ENCODE results near the gene CSF1.

DNA sequence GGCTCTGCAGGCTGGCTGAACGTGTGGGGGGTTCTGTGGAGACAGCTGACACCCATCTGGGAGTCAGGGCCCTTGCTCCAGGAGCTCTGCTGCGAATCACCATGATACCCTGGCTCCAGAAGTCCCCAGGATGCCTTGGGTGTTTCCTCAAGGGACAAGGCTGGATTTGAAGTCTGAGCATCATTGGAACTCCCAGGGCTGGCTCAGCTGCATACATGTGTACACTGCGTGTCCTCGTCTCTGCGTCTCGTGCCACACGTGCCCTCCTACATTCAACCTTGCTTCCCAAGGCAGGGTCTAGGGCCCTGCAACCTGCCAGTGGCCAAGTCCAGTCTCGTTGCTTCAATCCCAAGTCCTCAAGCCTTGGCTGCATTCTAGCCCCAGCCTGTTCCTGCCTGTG, 11.7 kb downstream of the CSF1 start:
- TF ChIP-seq, protein P1, sequence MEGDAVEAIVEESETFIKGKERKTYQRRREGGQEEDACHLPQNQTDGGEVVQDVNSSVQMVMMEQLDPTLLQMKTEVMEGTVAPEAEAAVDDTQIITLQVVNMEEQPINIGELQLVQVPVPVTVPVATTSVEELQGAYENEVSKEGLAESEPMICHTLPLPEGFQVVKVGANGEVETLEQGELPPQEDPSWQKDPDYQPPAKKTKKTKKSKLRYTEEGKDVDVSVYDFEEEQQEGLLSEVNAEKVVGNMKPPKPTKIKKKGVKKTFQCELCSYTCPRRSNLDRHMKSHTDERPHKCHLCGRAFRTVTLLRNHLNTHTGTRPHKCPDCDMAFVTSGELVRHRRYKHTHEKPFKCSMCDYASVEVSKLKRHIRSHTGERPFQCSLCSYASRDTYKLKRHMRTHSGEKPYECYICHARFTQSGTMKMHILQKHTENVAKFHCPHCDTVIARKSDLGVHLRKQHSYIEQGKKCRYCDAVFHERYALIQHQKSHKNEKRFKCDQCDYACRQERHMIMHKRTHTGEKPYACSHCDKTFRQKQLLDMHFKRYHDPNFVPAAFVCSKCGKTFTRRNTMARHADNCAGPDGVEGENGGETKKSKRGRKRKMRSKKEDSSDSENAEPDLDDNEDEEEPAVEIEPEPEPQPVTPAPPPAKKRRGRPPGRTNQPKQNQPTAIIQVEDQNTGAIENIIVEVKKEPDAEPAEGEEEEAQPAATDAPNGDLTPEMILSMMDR (IDR thresholded peaks at IDR 0.05), result no peak
- TF ChIP-seq POLR2A (IDR thresholded peaks at IDR 0.05) (no peak), POLR2AphosphoS5 (IDR thresholded peaks at IDR 0.05; ENCODE audit: insufficient read depth in 1 of 2, low read depth in 1 of 2) (no peak)
